ENCODE data around the gene HOXC12.

HOXC12 gene

DNA sequence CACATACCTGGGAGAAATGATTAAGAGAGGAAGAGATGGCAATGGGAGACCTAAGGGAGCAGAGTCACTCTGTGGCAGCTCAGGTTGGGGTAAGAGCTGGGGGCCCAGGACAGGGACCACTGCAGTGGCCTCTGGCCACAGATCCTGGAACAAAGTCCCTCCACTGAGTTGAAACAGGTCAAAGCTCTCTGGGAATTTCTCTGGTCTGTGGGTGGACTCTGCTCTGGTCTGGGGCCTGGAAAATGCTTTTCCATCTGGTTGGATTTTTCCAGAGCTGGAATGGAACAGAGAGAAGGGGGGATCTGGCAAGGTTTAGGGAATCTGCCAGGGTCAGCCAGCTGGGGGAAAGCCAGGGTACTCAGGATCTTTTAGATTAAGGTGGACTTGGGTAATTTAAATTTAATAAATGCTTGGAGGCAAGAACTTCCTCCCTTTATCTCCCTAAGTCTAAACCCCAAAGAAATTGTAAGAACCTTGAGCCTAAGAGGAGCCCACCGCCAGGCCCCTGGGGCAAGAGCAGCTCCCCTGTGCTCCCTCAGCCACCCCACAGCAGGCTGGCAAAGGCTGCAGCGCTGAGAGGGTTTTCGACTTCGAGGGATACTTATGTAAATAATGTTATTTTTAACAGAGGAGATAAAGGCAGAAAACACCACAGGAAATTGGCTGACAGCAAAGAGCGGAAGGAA is 34.0 kb downstream of the HOXC12 start:
- Histone ChIP-seq H3K4me1 (ENCODE audit: control insufficient read depth, insufficient read depth, low read length, poor library complexity, severe bottlenecking) (peaks cover 7% of the 10 kb centered on the region), H3K36me3 (ENCODE audit: control insufficient read depth, insufficient read depth, low read length) (no peaks in the 10 kb centered on the region), H3K27ac (ENCODE audit: low read depth, low read length, severe bottlenecking) (no peak overlapping the region), H3K9me3 (ENCODE audit: control insufficient read depth, low read length) (peaks cover 8% of the 10 kb centered on the region), H3K4me3 (ENCODE audit: extremely low read depth, insufficient read depth, low read length, poor library complexity, severe bottlenecking) (no peak overlapping the region)
- no CpG with 5 or more reads among the region's 5 CpGs for WGBS, 2 experiments (ENCODE audit: insufficient coverage in 2 of 2)

DNA sequence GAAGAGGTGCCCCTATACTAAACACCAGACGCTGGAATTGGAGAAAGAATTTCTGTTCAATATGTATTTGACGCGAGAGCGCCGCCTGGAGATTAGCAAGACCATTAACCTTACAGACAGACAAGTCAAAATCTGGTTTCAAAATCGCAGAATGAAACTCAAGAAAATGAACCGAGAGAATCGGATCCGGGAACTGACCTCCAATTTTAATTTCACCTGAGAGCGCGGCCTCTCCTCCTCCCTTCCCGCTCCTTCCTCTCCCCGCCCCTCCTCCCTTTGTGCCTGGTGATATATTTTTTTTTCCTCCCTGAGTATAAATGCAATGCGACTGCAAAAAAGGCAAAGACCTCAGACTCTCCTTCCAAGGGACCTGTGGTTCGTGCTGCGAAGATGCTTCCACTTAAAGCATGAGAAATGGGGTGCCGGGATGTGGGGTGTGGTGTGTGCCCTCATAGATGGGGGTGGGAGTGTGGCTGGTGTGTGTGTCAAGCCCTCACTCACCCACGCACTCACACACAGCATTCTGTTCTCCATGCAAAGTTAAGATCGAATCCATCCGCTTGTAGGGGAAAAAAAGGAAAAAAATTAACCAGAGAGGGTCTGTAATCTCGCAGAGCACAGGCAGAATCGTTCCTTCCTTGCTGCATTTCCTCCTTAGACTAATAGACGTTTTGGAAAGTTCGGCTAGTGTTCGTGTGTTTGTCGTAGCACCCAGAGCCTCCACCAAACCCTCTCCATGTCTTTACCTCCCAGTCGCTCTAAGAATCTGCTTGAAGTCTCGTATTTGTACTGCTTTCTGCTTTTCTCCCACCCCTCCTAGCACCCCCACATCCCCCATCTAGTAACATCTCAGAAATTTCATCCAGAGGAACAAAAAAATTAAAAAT is 34.8 kb downstream of the HOXC12 start:
- no peak overlapping the region for H3K4me3 ChIP-seq (ENCODE audit: extremely low read depth, insufficient read depth, low read length, poor library complexity, severe bottlenecking)
- H3K27ac ChIP-seq (ENCODE audit: low read depth, low read length, severe bottlenecking): no peak overlapping the region
- peaks cover 8% of the 10 kb centered on the region for H3K9me3 ChIP-seq (ENCODE audit: control insufficient read depth, low read length)
- peaks cover 7% of the 10 kb centered on the region for H3K4me1 ChIP-seq (ENCODE audit: control insufficient read depth, insufficient read depth, low read length, poor library complexity, severe bottlenecking)
- H3K36me3 ChIP-seq (ENCODE audit: control insufficient read depth, insufficient read depth, low read length): no peaks in the 10 kb centered on the region
- WGBS, 2 experiments (ENCODE audit: insufficient coverage in 2 of 2): 16 to 23% methylated on average over 16 to 21 of the region's 28 CpGs

DNA sequence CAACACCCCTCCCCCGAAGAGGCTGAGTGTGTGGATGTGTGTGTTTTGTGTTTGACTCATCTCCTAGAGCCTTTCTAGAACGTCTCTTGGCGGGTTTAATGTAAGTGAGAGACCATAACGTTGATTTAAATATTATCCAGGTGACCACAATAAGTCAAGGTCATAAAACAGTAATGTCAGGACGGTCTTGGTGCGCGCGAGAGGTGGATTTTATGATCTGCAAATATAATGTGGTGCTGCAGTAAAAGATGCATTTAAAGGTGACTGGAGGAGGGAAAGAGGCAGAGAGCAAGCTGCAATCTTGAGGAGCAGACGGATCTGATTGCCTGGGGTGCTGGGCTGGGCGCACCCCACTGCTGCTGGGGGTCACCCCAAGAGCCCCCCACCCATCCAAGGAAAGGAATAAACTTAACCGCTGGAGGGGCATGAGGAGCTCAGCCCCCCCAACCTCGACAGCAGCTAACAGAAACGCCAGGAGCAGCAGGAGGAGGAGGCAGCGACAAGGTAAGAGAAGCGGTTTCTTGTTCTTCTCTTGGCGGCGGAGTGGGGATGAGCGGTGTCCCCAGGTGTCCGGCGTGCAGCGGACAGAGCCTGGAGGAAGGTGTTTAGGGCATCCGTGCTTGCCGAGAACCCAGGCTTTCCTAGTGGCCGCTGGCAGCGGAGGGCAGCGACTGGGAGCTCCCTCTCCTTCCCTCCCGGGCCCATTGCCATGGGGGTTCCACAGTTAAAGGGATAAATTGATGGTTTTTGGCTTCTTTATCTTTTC is 35.8 kb downstream of the HOXC12 start:
- no peak overlapping the region for H3K4me3 ChIP-seq (ENCODE audit: extremely low read depth, insufficient read depth, low read length, poor library complexity, severe bottlenecking)
- 11 to 22% methylated on average over 16 to 19 of the region's 27 CpGs for WGBS, 2 experiments (ENCODE audit: insufficient coverage in 2 of 2)
- peaks cover 7% of the 10 kb centered on the region for H3K4me1 ChIP-seq (ENCODE audit: control insufficient read depth, insufficient read depth, low read length, poor library complexity, severe bottlenecking)
- no peaks in the 10 kb centered on the region for H3K36me3 ChIP-seq (ENCODE audit: control insufficient read depth, insufficient read depth, low read length)
- peaks cover 4% of the 10 kb centered on the region for H3K9me3 ChIP-seq (ENCODE audit: control insufficient read depth, low read length)
- no peak overlapping the region for H3K27ac ChIP-seq (ENCODE audit: low read depth, low read length, severe bottlenecking)

DNA sequence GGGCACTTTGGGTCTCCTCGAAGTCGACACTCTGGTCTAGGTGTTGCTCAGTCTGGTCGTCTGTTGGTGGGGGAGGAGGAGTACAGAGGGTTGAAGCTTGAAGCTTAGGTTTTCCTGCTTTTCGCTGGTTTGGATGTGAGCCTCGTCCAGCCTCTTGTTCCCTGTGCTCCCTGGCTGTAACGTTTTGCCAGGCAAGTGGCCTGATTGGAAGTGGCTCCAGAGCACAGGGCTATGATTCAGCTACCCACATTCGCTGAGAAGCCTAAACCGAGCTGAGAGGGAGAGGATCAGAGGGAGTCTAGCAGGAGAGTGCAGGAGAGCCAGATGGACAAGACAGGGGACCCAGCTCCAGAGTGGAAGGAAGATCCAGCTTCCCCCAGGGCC is 36.4 kb downstream of the HOXC12 start:
- Histone ChIP-seq H3K9me3 (ENCODE audit: control insufficient read depth, low read length) (no peaks in the 10 kb centered on the region), H3K36me3 (ENCODE audit: control insufficient read depth, insufficient read depth, low read length) (no peaks in the 10 kb centered on the region), H3K4me1 (ENCODE audit: control insufficient read depth, insufficient read depth, low read length, poor library complexity, severe bottlenecking) (peaks cover 11% of the 10 kb centered on the region), H3K27ac (ENCODE audit: low read depth, low read length, severe bottlenecking) (no peak overlapping the region), H3K4me3 (ENCODE audit: extremely low read depth, insufficient read depth, low read length, poor library complexity, severe bottlenecking) (no peak overlapping the region)
- WGBS, 2 experiments (ENCODE audit: insufficient coverage in 2 of 2): 9 to 10% methylated on average over 8 of the region's 8 CpGs

DNA sequence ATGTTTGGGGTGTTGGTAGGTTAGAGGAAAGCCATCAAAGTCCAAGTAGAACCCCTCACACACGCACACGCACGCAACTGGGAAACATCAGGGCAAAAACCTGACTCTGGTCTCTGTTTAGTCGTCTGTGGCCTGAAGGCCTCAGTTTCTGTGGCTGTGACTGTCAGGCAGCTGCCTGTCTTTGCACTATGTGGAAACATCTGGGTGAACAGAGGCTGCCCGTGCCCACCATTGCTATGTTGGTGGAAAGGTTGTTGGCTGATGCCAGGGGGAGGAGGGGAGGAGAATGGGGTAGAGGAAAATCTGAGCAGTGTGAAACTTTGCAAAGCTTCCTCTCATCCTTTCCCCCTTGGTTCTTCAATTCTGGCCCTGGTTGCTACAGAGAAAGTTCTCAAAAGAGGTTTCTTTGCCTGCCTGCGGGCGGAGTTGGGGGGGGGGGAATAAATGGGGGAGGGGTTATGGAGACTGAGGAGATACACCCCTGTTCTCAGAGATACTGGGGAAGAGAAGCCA is 37.7 kb downstream of the HOXC12 start:
- 32 to 57% methylated on average over 3 to 5 of the region's 7 CpGs for WGBS, 2 experiments (ENCODE audit: insufficient coverage in 2 of 2)
- Histone ChIP-seq H3K27ac (ENCODE audit: low read depth, low read length, severe bottlenecking) (no peak overlapping the region), H3K4me3 (ENCODE audit: extremely low read depth, insufficient read depth, low read length, poor library complexity, severe bottlenecking) (no peak overlapping the region), H3K36me3 (ENCODE audit: control insufficient read depth, insufficient read depth, low read length) (no peaks in the 10 kb centered on the region), H3K4me1 (ENCODE audit: control insufficient read depth, insufficient read depth, low read length, poor library complexity, severe bottlenecking) (peaks cover 13% of the 10 kb centered on the region), H3K9me3 (ENCODE audit: control insufficient read depth, low read length) (no peaks in the 10 kb centered on the region)

DNA sequence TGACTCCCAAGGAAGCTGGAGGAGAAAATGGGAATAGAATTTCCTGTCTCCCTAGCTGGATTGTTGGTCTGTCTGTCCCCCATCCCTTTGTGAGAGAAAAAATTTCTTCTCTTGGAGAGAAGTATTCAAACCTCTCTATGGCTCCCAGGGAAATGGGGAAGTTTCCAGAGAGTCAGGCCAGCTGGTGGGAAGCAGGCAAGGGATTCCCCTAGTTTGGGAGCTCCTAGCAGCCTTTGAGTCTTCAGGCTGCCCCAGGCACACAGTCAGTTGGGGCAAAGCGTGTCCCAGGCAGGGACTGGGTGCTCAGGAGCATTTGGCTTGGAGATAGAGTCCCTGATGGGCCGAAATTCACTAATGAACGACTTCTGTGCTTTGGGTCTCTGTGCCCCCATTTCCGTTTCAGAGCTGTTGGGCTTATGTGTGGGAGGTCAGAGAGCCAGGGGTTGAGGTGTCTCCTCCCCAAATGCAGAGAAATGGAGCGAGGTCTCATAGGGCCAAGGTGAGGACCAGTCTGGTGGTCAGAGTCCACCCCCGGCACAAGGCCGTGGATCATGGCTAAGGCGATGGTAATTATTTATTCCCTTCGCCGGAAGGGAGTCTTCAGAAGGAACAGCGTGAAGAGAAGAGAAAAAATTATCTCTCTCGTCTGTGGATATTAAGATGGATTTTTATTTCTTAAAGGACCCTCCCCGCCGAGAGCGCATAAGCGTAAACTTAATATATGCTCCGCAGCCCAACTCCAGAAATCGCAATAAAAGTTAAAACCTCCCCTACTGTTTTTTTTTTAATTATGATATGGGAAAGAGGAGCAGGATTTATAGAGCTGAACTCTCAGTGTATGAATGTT is 38.7 kb downstream of the HOXC12 start:
- Histone ChIP-seq H3K4me3 (ENCODE audit: extremely low read depth, insufficient read depth, low read length, poor library complexity, severe bottlenecking) (no peak overlapping the region), H3K27ac (ENCODE audit: low read depth, low read length, severe bottlenecking) (no peak overlapping the region), H3K9me3 (ENCODE audit: control insufficient read depth, low read length) (no peaks in the 10 kb centered on the region), H3K4me1 (ENCODE audit: control insufficient read depth, insufficient read depth, low read length, poor library complexity, severe bottlenecking) (peaks cover 13% of the 10 kb centered on the region), H3K36me3 (ENCODE audit: control insufficient read depth, insufficient read depth, low read length) (no peaks in the 10 kb centered on the region)
- 43 to 54% methylated on average over 7 to 10 of the region's 18 CpGs for WGBS, 2 experiments (ENCODE audit: insufficient coverage in 2 of 2)

DNA sequence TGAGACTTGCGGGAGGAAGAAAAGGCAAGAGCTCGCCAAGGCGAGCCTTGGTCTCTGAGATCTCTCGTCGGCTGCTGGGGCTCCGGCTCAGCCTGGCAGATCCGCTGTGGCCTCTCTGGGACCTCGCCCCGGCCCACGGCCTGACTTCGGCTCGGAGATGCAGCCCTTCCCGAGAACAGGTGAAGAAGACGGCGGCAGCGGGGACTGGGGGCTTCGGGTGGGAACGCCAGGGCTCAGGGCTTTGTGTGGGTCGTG is 39.2 kb downstream of the HOXC12 start:
- no peak overlapping the region for H3K27ac ChIP-seq (ENCODE audit: low read depth, low read length, severe bottlenecking)
- H3K4me3 ChIP-seq (ENCODE audit: extremely low read depth, insufficient read depth, low read length, poor library complexity, severe bottlenecking): no peak overlapping the region
- H3K4me1 ChIP-seq (ENCODE audit: control insufficient read depth, insufficient read depth, low read length, poor library complexity, severe bottlenecking): peaks cover 9% of the 10 kb centered on the region
- H3K9me3 ChIP-seq (ENCODE audit: control insufficient read depth, low read length): no peaks in the 10 kb centered on the region
- WGBS, 2 experiments (ENCODE audit: insufficient coverage in 2 of 2): 3 to 16% methylated on average over 11 to 17 of the region's 19 CpGs
- no peaks in the 10 kb centered on the region for H3K36me3 ChIP-seq (ENCODE audit: control insufficient read depth, insufficient read depth, low read length)

DNA sequence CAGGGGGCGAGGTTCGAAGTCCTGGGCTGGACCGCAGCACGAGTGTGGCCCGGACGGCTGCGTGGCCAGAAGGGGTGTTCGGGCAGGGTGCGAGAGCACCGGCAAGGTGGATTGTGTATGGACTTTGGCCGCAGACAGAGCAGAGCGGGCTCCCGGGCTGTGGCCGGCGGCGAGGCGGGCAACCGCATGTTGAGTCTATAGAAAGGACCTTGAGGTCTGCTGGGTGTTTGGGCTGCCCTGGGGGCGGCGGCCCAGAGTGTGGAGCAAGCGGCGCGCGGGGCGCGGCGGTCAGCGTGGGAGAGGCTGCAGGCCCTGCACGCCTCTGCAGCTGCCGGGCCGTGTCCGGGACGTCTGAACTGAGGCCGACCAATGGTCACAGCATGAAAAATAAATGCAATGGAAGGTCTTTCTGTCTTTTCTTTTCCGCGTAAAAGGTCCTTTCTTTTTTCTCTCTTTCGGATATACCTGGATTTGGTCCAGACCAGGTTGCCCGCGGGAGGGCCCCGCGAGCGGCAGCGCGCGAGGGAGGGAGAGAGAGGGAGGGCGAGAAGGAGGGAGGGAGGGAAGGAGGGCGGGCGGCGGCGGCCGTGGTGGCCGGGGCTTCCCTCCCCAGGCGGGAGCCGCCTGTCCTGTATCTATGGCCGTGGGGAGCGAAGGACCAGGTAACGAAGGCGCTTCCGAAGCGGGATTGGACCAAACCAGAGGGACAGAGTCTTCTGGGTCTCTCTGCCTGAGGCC is 39.7 kb downstream of the HOXC12 start:
- WGBS, 2 experiments (ENCODE audit: insufficient coverage in 2 of 2): 8 to 11% methylated on average over 31 to 45 of the region's 60 CpGs
- Histone ChIP-seq H3K9me3 (ENCODE audit: control insufficient read depth, low read length) (no peaks in the 10 kb centered on the region), H3K4me3 (ENCODE audit: extremely low read depth, insufficient read depth, low read length, poor library complexity, severe bottlenecking) (no peak overlapping the region), H3K36me3 (ENCODE audit: control insufficient read depth, insufficient read depth, low read length) (no peaks in the 10 kb centered on the region), H3K27ac (ENCODE audit: low read depth, low read length, severe bottlenecking) (no peak overlapping the region), H3K4me1 (ENCODE audit: control insufficient read depth, insufficient read depth, low read length, poor library complexity, severe bottlenecking) (peaks cover 6% of the 10 kb centered on the region)

DNA sequence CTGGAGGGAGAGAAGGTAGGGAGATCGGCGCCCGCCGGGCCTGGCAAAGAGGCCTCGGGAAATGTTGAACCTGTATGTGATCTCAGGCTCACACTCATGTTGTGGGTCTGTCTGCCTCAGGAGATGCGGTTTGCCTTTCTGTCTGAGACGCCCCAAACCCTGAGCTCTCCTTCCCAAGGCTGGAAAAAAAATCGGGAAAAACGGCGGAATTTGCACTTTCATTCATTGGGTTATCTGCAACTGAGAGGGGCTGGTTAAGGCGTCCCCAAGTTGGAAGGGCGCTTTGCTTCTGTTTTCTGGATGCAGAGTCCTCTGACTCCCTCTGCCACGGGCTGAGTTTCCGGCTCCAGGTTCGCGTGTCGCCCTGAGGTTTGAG is 40.3 kb downstream of the HOXC12 start:
- H3K4me1 ChIP-seq (ENCODE audit: control insufficient read depth, insufficient read depth, low read length, poor library complexity, severe bottlenecking): peaks cover 6% of the 10 kb centered on the region
- WGBS, 2 experiments (ENCODE audit: insufficient coverage in 2 of 2): 1 to 3% methylated on average over 13 to 17 of the region's 17 CpGs
- peak overlapping the region; percentile 9 for H3K4me3 ChIP-seq (ENCODE audit: extremely low read depth, insufficient read depth, low read length, poor library complexity, severe bottlenecking)
- no peaks in the 10 kb centered on the region for H3K9me3 ChIP-seq (ENCODE audit: control insufficient read depth, low read length)
- no peak overlapping the region for H3K27ac ChIP-seq (ENCODE audit: low read depth, low read length, severe bottlenecking)
- H3K36me3 ChIP-seq (ENCODE audit: control insufficient read depth, insufficient read depth, low read length): no peaks in the 10 kb centered on the region

All from mesodermal cell (in vitro differentiated cells).